DMS 273 (cell line): Measurements from ENCODE around the gene EML1.
"Not testable (repeated sequence)": the region's sequence is repeated elsewhere in the genome, so short reads cannot be mapped to it uniquely, and the experiment has no call there.

Experiments
- DNase-seq: peaks from one replicate; lab custom pipeline; 2025; ENCODE audit not compliant: unreplicated experiment; lab: John Stamatoyannopoulos, UW

The EML1 gene

DNA sequence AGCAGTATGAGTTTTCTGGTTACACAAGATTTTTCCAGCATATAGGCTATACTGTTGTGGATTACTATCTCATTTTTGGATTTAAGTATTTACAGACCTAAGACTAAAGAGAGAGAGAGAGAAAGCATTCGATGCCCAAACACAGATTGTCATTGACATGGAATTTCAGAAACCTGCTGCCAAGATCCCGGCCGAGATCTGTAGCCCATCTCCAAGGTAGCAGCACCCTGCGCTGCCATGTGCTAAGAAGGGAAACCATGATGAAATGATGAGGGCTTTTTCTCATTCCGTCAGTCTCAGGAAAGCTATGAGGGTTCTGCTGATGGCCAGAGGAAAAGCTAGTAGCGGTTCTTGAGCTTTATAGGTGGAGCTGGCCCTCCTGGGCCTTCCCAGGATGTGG is 136.4 kb downstream of the EML1 start:
- no peak for DNase-seq

- peak; percentile 32 for DNase-seq
These were observed 137.4 kb downstream of the EML1 start for GRCh38 chr14:99930420-99931274.

GRCh38 chr14:99931308-99931707 is 138.1 kb downstream of the EML1 start:
- DNase-seq = no peak

DNA sequence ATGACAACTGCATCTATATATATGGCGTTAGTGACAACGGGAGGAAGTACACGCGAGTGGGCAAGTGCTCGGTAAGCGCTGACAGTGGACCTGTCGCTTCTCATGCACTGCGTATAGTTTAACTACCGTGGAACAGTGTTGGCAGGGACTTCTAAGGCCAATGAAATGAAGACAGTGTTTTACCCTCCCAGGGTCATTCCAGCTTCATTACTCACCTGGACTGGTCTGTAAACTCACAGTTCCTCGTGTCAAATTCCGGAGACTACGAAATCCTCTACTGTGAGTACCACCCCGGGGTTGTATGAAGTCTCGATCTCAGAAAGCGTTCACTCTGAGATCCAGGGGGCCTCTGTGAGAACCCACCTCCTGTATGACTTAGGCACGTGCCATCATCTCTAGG is 142.8 kb downstream of the EML1 start:
- no peak for DNase-seq

- DNase-seq = no peak
These were observed 143.7 kb downstream of the EML1 start for GRCh38 chr14:99936738-99937474.

GRCh38 chr14:99937475-99938244 is 144.4 kb downstream of the EML1 start:
- DNase-seq = no peak

- DNase-seq = no peak
These were observed 145.2 kb downstream of the EML1 start for GRCh38 chr14:99938376-99938775.

GRCh38 chr14:99938896-99939295 is 145.7 kb downstream of the EML1 start:
- DNase-seq = no peak

- no peak for DNase-seq
These were observed 146.2 kb downstream of the EML1 start for GRCh38 chr14:99939421-99939820.

DNA sequence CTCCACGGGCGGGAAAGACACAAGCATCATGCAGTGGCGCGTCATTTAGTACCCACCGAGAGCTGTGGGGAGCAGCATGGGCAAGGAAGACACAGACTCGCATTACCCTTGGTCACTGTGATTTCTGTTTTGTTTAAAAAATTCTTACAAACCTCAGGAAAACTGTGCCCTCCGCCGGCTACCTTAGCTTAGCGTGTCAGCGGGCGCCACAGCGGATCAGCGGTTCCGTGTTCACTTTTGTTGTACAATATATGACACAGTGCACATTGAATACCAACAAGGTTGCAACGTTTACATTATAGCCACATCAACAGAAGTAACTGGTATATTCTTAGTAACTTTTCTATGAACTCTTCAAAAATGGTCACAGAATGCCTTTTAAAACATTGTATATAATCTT is 146.9 kb downstream of the EML1 start:
- DNase-seq = no peak

DNA sequence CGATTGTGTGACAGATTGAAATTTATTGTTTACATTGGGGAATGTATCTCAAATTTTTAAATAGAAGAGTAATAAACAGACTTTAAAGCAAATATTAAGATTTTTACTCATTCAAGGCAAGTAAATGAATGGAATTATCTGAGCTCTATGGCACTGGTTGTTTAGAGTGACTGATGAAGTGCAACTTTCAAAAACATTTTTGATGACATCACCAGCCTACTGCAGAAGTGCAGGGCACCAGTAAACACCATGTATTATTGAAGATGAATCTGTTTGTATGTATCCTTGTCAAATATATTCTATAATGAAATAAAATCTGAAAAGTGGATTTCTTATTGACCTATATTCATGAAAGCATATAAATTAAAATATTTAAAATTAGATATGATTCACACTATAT is 148.0 kb downstream of the EML1 start:
- DNase-seq = no peak

DNA sequence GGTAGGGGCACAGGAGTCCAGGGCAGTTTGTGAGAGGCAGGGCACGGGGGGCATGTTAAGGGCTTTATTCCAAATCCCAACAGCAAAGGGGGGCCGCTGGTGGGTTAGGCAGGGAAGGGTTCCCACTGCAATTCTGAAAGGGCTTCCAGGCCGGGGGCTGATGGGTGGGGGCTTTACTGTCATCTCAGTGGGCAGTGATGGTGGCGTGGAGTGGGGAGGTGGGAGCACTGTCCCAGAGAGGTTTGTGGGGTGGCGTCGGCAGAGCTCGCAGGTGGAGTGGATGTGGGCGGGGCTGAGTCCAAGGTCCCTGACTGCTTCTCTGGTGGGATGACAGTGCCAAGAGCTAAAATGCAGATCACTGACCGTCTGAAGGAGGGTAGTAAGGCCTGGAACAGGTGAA is 150.4 kb downstream of the EML1 start:
- DNase-seq = no peak

GRCh38 chr14:99944241-99944651 is 151.0 kb downstream of the EML1 start:
- DNase-seq = no peak

GRCh38 chr14:99945732-99946651 is 152.8 kb downstream of the EML1 start:
- DNase-seq = peak; percentile 45

DNA sequence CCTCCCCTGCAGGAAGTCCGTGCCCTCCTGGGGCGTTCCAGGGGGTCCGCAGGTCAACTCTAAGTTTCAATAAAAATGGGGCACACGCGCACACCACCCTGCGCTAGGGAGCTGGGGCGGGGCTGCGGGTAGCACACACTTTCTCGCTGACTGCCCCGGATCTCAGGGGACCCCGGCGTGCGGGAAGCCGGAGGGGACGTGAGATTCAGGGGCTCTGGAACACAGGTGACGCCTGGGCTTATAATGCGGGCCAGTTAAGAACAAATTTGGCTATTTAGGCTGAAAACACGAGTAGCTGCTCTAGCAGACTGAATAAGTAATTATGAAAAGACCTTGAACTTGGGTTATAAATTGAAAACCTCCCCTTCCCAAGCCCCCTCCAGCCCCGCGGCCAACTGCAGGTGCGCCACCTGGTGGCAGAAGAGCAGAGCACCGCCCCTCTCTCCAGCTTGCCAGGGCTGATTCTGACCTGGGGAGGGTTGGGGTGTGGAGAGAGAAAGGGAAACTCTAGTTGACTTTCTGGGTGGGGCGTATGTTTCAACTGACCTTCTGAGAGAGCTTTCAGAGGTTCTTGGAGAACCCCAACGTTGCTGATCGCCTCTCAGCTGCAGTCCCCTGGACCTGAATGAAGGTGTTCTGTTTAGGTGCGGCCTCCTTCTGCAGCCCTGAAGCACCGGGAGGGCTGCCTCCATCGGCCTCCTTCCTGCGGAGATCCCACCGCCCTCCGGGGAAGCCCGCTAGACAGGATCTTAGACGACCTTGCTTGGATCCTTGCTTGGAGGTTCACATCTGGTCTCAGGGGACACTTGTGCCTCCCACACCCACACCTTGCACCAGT is 153.7 kb downstream of the EML1 start:
- peak; percentile 75 for DNase-seq

DNA sequence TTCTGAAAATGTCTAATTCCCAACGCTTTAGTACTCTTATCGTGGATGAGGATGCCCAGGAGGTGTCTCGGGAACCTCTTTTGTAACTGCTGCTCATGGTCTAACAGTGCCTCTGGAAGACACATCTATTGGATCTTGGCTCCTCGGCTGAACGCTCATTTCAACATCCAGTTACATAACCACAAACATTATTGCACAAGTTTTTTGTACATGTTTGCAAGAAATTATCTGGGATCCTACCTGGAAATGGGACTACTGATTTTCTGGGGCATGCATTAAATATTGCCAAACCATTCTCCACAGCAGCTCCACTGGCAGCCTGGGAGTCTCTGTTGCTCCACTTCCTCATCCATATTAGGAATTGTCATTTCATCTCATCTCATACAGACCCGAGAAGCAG is 154.5 kb downstream of the EML1 start:
- DNase-seq = no peak

- not testable (repeated sequence) for DNase-seq
These were observed 156.0 kb downstream of the EML1 start for GRCh38 chr14:99949011-99949732.

GRCh38 chr14:99950181-99950580 is 157.0 kb downstream of the EML1 start:
- DNase-seq = no peak

DNA sequence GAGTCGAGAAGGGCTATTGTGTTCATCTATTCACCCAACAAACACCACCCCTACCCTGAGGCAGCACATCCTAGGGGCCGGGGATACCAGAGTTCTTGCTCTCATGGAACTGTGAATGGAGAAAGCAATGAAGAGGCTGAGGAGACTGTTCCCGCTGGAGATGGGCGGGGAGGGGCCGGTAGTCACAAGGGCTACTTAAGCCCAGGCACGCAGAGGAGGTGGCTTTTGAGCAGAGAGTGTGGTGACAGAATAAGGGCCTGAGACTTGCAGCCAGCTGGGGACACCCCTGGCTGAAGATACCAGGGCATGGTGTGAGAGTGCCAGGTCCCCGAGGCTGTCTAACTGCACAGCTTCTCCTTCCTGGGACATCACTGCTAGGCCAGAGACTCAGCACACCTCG is 157.9 kb downstream of the EML1 start:
- no peak for DNase-seq
